GM23248 (cell line): ENCODE data around the gene TBC1D22A.

Experiments used
- EZH2 ChIP-seq: fragments of 200-600 bp; sonication (generic); IDR thresholded peaks from 2 replicates; pipeline ENCODE4 v1.6.1; 2018; ENCODE audit warnings: antibody characterized with exemption, mild to moderate bottlenecking; ENCODE audit not compliant: insufficient read depth, poor library complexity, severe bottlenecking
- EZH2phosphoT487 ChIP-seq: fragments of 200-600 bp; sonication (generic); IDR thresholded peaks from 2 replicates; pipeline ENCODE4 v1.6.1; 2018; ENCODE audit warnings: antibody characterized with exemption, moderate library complexity, mild to moderate bottlenecking, low read depth; ENCODE audit not compliant: insufficient read depth

DNA sequence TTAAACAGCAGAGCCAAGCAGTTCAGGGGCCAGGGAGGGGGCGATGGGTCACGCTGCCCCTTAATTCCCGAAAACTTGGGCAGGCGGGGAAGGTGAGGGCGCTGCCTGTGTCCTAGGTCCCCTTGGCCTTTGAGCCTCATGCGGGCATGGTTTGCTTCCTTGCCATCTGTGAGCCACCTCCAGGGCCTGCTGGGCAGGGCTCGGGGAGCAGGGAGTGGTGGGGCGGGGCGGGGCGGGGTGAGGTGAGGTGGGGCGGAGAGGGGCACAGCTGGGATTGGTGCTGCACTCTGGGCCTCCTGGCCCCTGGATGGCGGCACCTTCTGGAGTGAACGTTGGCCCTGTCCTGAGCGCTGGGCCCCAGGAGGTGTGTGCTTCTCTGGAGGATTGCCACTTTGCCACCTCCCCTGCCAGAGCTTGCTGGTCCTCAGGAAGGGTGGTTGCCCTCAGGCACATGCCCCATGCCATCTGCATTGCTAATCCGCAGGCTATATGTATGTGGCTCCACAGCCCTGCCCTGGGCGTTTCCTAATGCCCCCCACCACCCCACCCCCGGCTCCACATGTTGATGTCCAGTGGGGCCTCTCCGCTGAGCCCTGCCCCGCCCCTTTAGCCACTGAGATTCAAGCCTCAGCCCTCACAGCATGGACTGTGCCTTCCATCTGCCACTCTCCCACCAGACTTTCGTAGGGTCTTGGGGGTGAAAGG is 352.5 kb downstream of the TBC1D22A start:
- no peak for TF ChIP-seq EZH2phosphoT487
- no peak for TF ChIP-seq EZH2
